ENCODE measurements around the gene IL20RB. TPM values are rescaled to one million over a fixed set of nuclear protein-coding genes. Genes with fewer than 3 reads are reported as not detected.

The IL20RB gene
- total and polyA plus RNA-seq, 4 donors = 0.90 to 3.6 (median 2.9) TPM; not detected in 1

- intact Hi-C loops (cut with DNase I) = no loop called here
- 96 to 97% methylated on average over 4 of the region's 4 CpGs for WGBS, 2 donors
- H3K4me1 ChIP-seq (ENCODE audit: control insufficient read depth in 1 of 2, insufficient read depth in 2 of 2, low read length in 2 of 2) = peaks cover 0 to 3% of the 10 kb centered on the region in 2 donors
- H3K27ac ChIP-seq (ENCODE audit: low read depth in 1 of 2, low read length in 2 of 2) = no peak overlapping the region
- ATAC-seq (ENCODE audit: low FRiP score) = no peak
- H3K9me3 ChIP-seq (ENCODE audit: control insufficient read depth, low read length) = no peaks in the 10 kb centered on the region
- H3K27me3 ChIP-seq (ENCODE audit: control insufficient read depth in 1 of 2, insufficient read depth in 2 of 2, low read length in 1 of 2) = no peaks in the 10 kb centered on the region
- no peak overlapping the region for H3K4me3 ChIP-seq (ENCODE audit: low read length in 2 of 2)
- no peaks in the 10 kb centered on the region for H3K36me3 ChIP-seq (ENCODE audit: control insufficient read depth in 1 of 2, insufficient read depth in 2 of 2, low read length in 1 of 2)
- DNase-seq = no peak
Observed at GRCh38 chr3:136920904-136921611, 36.7 kb upstream of the IL20RB start.

- no peaks in the 10 kb centered on the region for H3K36me3 ChIP-seq (ENCODE audit: control insufficient read depth in 1 of 2, insufficient read depth in 2 of 2, low read length in 1 of 2)
- no peaks in the 10 kb centered on the region for H3K27me3 ChIP-seq (ENCODE audit: control insufficient read depth in 1 of 2, insufficient read depth in 2 of 2, low read length in 1 of 2)
- WGBS, 2 donors = 68 to 73% methylated on average over 7 of the region's 7 CpGs
- peaks cover 0 to 3% of the 10 kb centered on the region in 2 donors for H3K4me1 ChIP-seq (ENCODE audit: control insufficient read depth in 1 of 2, insufficient read depth in 2 of 2, low read length in 2 of 2)
- H3K9me3 ChIP-seq (ENCODE audit: control insufficient read depth, low read length) = no peaks in the 10 kb centered on the region
- H3K27ac ChIP-seq (ENCODE audit: low read depth in 1 of 2, low read length in 2 of 2) = no peak overlapping the region
- H3K4me3 ChIP-seq (ENCODE audit: low read length in 2 of 2) = no peak overlapping the region
- no peak for ATAC-seq (ENCODE audit: low FRiP score)
- DNase-seq = no peak
- intact Hi-C loops (cut with DNase I) = no loop called here
Observed at GRCh38 chr3:136925425-136926190, 32.2 kb upstream of the IL20RB start.

GRCh38 chr3:136928240-136928639 lies 29.5 kb upstream of the IL20RB start:
- Histone ChIP-seq H3K9me3 (ENCODE audit: control insufficient read depth, low read length) (no peaks in the 10 kb centered on the region), H3K27me3 (ENCODE audit: control insufficient read depth in 1 of 2, insufficient read depth in 2 of 2, low read length in 1 of 2) (no peaks in the 10 kb centered on the region), H3K27ac (ENCODE audit: low read depth in 1 of 2, low read length in 2 of 2) (no peak overlapping the region), H3K4me1 (ENCODE audit: control insufficient read depth in 1 of 2, insufficient read depth in 2 of 2, low read length in 2 of 2) (peaks cover 0 to 3% of the 10 kb centered on the region in 2 donors), H3K4me3 (ENCODE audit: low read length in 2 of 2) (no peak overlapping the region), H3K36me3 (ENCODE audit: control insufficient read depth in 1 of 2, insufficient read depth in 2 of 2, low read length in 1 of 2) (no peaks in the 10 kb centered on the region)
- intact Hi-C loops (cut with DNase I) = no loop called here
- DNase-seq (no peak), ATAC-seq (ENCODE audit: low FRiP score) (no peak)

- no peaks in the 10 kb centered on the region for H3K27me3 ChIP-seq (ENCODE audit: control insufficient read depth in 1 of 2, insufficient read depth in 2 of 2, low read length in 1 of 2)
- WGBS, 2 donors = 52 to 53% methylated on average over 4 of the region's 4 CpGs
- H3K4me1 ChIP-seq (ENCODE audit: control insufficient read depth in 1 of 2, insufficient read depth in 2 of 2, low read length in 2 of 2) = no peaks in the 10 kb centered on the region
- no peak overlapping the region for H3K27ac ChIP-seq (ENCODE audit: low read depth in 1 of 2, low read length in 2 of 2)
- H3K36me3 ChIP-seq (ENCODE audit: control insufficient read depth in 1 of 2, insufficient read depth in 2 of 2, low read length in 1 of 2) = no peaks in the 10 kb centered on the region
- no peak overlapping the region for H3K4me3 ChIP-seq (ENCODE audit: low read length in 2 of 2)
- ATAC-seq (ENCODE audit: low FRiP score) (peak; percentile 73), DNase-seq (peak in 1 of 2 donors; percentile 69)
- intact Hi-C loops (cut with DNase I) = no loop called here
- no peaks in the 10 kb centered on the region for H3K9me3 ChIP-seq (ENCODE audit: control insufficient read depth, low read length)
Observed at GRCh38 chr3:136929977-136930670, 27.7 kb upstream of the IL20RB start.

GRCh38 chr3:136931606-136932005 lies 26.2 kb upstream of the IL20RB start:
- Histone ChIP-seq H3K36me3 (ENCODE audit: control insufficient read depth in 1 of 2, insufficient read depth in 2 of 2, low read length in 1 of 2) (no peaks in the 10 kb centered on the region), H3K27me3 (ENCODE audit: control insufficient read depth in 1 of 2, insufficient read depth in 2 of 2, low read length in 1 of 2) (no peaks in the 10 kb centered on the region), H3K4me1 (ENCODE audit: control insufficient read depth in 1 of 2, insufficient read depth in 2 of 2, low read length in 2 of 2) (no peaks in the 10 kb centered on the region), H3K9me3 (ENCODE audit: control insufficient read depth, low read length) (no peaks in the 10 kb centered on the region), H3K27ac (ENCODE audit: low read depth in 1 of 2, low read length in 2 of 2) (no peak overlapping the region), H3K4me3 (ENCODE audit: low read length in 2 of 2) (no peak overlapping the region)
- ATAC-seq (ENCODE audit: low FRiP score) = no peak
- 99% methylated on average over 4 of the region's 4 CpGs for WGBS, 2 donors
- no peak for DNase-seq
- intact Hi-C loops (cut with DNase I) = no loop called here

- H3K9me3 ChIP-seq (ENCODE audit: control insufficient read depth, low read length) = no peaks in the 10 kb centered on the region
- DNase-seq (no peak), ATAC-seq (ENCODE audit: low FRiP score) (no peak)
- no peak overlapping the region for H3K4me3 ChIP-seq (ENCODE audit: low read length in 2 of 2)
- 88 to 92% methylated on average over 1 of the region's 1 CpG for WGBS, 2 donors
- no peaks in the 10 kb centered on the region for H3K36me3 ChIP-seq (ENCODE audit: control insufficient read depth in 1 of 2, insufficient read depth in 2 of 2, low read length in 1 of 2)
- H3K27me3 ChIP-seq (ENCODE audit: control insufficient read depth in 1 of 2, insufficient read depth in 2 of 2, low read length in 1 of 2) = no peaks in the 10 kb centered on the region
- H3K4me1 ChIP-seq (ENCODE audit: control insufficient read depth in 1 of 2, insufficient read depth in 2 of 2, low read length in 2 of 2) = no peaks in the 10 kb centered on the region
- no peak overlapping the region for H3K27ac ChIP-seq (ENCODE audit: low read depth in 1 of 2, low read length in 2 of 2)
- intact Hi-C loops (cut with DNase I) = no loop called here
Observed at GRCh38 chr3:136932523-136932922, 25.3 kb upstream of the IL20RB start.

- Histone ChIP-seq H3K27ac (ENCODE audit: low read depth in 1 of 2, low read length in 2 of 2) (no peak overlapping the region), H3K4me3 (ENCODE audit: low read length in 2 of 2) (no peak overlapping the region), H3K27me3 (ENCODE audit: control insufficient read depth in 1 of 2, insufficient read depth in 2 of 2, low read length in 1 of 2) (no peaks in the 10 kb centered on the region), H3K9me3 (ENCODE audit: control insufficient read depth, low read length) (no peaks in the 10 kb centered on the region), H3K4me1 (ENCODE audit: control insufficient read depth in 1 of 2, insufficient read depth in 2 of 2, low read length in 2 of 2) (no peaks in the 10 kb centered on the region), H3K36me3 (ENCODE audit: control insufficient read depth in 1 of 2, insufficient read depth in 2 of 2, low read length in 1 of 2) (no peaks in the 10 kb centered on the region)
- intact Hi-C loops (cut with DNase I) = no loop called here
- WGBS, 2 donors = 78 to 81% methylated on average over 1 of the region's 1 CpG
- ATAC-seq (ENCODE audit: low FRiP score) (no peak), DNase-seq (no peak)
Observed at GRCh38 chr3:136932978-136933772, 24.6 kb upstream of the IL20RB start.

GRCh38 chr3:136937175-136937574 lies 20.6 kb upstream of the IL20RB start:
- no peaks in the 10 kb centered on the region for H3K9me3 ChIP-seq (ENCODE audit: control insufficient read depth, low read length)
- no peak overlapping the region for H3K27ac ChIP-seq (ENCODE audit: low read depth in 1 of 2, low read length in 2 of 2)
- no peaks in the 10 kb centered on the region for H3K4me1 ChIP-seq (ENCODE audit: control insufficient read depth in 1 of 2, insufficient read depth in 2 of 2, low read length in 2 of 2)
- H3K36me3 ChIP-seq (ENCODE audit: control insufficient read depth in 1 of 2, insufficient read depth in 2 of 2, low read length in 1 of 2) = no peaks in the 10 kb centered on the region
- no peaks in the 10 kb centered on the region for H3K27me3 ChIP-seq (ENCODE audit: control insufficient read depth in 1 of 2, insufficient read depth in 2 of 2, low read length in 1 of 2)
- DNase-seq = no peak
- ATAC-seq (ENCODE audit: low FRiP score) = no peak
- H3K4me3 ChIP-seq (ENCODE audit: low read length in 2 of 2) = no peak overlapping the region
- intact Hi-C loops (cut with DNase I) = no loop called here
- 92 to 99% methylated on average over 1 of the region's 1 CpG for WGBS, 2 donors
